Measurements from ENCODE around the gene NXN.
"Not testable (repeated sequence)": the region's sequence is repeated elsewhere in the genome, so short reads cannot be mapped to it uniquely, and the experiment has no call there.

NXN gene

DNA sequence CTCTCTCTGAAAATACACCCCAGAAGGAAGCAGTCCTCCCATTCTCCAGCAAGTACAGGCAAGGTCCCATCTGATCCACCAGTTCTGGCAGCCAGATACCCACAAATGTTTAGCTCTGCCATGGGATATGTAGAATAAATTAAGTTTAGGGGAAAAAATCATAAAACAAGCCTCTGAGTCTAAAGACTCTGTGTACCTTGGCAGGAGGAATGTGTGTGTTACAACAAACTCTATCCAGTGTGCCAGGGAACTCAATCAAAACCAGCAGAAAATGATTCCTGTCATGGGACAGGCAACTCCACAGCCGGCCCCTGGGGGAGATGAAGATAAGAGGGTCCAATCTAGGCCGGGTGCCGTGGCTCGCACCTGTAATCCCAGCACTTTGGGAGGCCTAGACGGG lies 124.0 kb downstream of the NXN start:
- no peak for DNase-seq

DNA sequence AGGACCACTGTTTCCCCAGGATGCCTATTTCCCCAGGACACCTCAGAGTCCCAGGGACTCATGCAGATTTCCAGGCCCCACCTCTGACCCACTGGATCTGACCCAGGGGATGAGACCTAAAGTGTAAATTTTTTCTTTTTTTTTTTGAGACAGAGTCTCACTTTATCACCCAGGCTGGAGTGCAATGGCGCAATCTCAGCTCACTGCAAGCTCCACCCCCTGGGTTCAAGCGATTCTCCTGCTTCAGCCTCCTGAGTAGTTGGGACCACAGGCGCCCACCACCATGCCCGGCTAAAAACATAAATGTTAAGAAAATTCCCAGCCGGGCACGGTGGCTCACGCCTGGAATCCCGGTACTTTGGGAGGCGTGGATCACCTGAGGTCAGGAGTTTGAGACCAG lies 126.7 kb downstream of the NXN start:
- DNase-seq, result not testable (repeated sequence)

DNA sequence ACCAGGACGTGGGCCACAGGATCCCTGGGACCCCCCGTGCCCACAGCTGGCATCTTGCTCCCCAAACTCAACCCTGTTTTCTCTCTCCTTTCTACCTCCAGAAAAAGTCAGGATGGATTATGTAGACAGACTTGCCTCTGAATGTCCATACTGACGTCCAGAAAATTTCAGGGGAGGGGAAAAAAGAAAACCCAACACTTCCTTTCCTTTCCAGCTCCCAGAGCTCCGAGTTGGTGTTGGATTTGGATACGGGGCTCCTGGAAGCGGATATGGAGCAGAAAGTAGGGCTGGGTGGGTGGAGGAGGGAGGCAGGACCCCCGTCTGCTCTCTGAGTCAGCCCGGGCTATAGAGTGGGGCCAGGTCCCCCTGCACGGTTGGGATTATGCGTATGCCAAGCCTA lies 127.2 kb downstream of the NXN start:
- no peak for DNase-seq

DNA sequence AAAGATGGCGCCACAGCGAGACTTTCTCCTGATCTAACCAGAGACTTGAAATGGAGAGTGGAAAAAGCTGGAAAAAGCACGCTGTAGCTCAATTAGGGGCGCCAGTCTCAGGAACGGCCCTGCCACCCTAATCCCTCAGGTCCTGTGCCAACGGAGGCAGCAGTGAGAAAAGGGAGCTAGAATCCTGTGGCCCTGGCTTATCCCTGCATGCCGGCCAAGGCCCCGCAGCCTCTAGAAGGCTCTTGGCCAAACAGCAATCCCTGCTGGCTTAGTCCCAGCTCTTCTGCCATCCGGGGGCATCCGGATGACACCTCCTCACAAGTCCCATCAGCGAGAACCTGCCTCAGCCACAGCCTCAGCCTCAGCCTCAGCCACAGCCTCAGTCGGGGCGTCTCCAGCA lies 127.7 kb downstream of the NXN start:
- no peak for DNase-seq

DNA sequence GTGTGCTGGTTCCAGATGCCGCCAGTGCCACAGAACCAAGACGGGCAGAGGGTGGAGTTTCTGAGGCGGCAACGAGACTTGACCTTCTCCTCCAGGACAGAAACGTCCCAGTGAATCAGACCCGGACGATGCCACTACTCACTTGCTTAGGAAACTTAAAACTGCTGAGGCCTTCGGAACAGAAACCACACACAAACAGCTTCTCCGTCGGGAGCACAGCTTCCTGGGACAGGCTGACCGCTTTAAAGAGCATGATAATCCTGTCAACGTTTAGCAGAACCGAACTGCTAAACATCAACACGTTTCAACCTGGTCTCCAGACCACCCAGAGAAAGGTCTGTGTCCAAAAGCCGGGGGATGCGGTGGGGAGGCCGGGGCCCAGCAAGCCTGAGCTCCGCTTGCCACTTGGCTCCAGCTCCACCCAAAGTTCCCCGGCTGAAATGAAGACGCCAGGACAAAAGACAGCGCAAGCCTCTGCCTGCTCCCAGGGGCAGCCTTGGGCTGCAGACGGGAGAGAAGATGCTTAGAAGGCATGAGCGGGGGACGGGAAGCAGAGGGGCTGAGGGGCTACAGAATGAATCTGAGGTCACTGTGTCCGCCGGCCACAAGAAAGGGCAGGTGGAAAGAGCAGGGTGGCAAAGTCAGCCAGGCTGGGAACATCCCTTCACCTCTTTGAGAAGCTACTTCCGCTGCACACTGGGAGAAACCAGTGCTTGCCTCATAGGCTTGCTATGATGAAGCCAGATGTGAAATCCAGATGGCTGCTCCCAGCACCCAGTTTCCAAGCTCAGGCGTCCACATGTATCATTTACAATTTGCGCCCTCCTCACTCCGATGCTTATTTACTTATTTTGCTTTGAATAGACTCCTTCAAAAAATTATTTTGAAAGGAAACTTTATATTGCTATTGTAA lies 128.5 kb downstream of the NXN start:
- DNase-seq, result no peak

- DNase-seq, result no peak
Observed at GRCh38 chr17:850086-850850, 129.3 kb downstream of the NXN start.

DNA sequence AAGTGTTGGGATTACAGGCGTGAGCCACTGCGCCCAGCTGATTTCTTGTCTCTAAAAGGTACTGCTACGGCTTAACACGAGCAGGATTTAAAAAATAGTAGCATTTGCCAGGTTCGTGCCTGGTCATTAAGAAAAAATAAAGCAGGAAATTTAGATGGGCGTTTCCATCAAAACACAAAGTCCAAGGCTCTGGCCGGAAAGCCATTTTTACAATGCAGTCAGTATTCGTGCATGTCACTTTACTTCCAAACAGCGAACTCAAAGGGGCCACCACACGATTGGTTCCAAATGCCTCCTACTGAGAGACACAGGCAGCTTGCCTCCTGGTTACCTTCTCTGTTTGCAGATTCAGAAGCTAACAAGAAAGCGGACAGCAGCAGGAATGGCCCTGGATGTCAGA lies 131.2 kb downstream of the NXN start:
- no peak for DNase-seq

- DNase-seq, result no peak
Observed at GRCh38 chr17:846901-847843, 132.4 kb downstream of the NXN start.

DNA sequence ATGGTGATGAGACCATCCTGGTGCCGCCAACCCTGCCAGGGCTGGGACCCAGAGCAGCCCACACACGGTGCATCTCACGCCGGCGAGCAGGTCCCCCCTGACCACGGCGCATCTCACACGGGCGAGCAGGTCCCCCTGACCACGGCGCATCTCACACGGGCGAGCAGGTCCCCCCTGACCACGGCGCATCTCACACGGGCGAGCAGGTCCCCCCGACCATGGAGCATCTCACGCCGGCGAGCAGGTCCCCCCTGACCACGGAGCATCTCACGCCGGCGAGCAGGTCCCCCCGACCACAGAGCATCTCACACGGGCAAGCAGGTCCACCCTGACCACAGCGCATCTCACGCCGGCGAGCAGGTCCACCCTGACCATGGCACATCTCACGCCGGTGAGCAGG lies 138.3 kb downstream of the NXN start:
- DNase-seq, result no peak

- no peak for DNase-seq
Observed at GRCh38 chr17:838486-838885, 141.1 kb downstream of the NXN start.

GRCh38 chr17:836151-836550 lies 143.4 kb downstream of the NXN start:
- DNase-seq, result no peak

GRCh38 chr17:835721-836120 lies 143.9 kb downstream of the NXN start:
- DNase-seq, result not testable (repeated sequence)

DNA sequence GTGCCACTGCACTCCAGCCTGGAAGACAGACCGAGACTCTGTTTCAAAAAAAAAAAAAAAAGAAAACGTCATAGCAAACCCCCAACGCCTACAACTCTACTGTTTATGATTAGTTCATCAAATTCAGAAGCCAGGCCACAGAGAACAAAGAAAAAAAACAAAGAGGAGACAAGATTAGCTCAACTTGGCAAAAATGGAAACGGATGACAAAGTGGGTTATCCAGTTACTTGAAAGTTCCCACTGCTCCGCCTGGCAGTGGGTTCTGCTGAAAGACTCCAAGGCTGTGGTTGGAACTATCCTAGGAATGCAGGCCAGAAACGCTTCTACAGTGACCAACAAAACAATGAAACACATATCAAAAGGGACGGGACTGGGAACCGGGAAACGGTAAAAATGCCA lies 144.3 kb downstream of the NXN start:
- no peak for DNase-seq

DNA sequence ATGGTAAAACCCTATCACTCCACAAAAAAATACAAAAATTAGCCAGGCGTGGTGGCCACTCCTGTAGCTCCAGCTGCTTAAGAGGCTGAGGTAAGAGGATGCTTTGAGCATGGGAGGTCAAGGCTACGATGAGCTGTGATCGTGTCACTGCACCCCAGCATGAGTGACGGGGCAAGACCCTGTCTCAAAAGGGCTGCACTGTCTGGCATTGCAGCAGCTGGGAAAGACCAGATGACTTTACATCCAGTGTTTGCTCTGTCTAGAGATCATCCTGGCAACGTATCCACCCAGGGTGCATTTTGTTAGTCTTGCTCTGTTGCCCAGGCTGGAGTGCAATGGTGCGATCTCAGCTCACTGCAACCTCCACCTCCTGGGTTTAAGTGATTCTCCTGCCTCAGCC lies 145.4 kb downstream of the NXN start:
- DNase-seq, result no peak

- DNase-seq, result no peak
Observed at GRCh38 chr17:830950-831349, 148.6 kb downstream of the NXN start.

- no peak for DNase-seq
Observed at GRCh38 chr17:830381-830780, 149.2 kb downstream of the NXN start.

DNA sequence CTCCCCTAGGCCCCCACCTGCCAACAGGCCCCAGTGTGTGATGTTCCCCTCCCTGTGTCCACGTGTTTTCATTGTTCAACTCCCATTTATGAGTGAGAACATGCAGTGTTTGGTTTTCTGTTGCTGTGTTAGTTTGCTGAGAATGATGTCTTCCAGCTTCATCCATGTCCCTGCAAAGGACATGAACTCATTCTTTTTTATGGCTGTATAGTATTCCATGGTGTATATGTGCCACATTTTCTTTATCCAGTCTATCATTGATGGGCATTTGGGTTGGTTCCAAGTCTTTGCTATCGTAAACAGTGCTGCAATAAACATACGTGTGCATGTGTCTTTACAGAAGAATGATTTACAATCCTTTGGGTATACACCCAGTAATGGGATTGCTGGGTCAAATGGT lies 150.0 kb downstream of the NXN start:
- DNase-seq, result not testable (repeated sequence)

DNA sequence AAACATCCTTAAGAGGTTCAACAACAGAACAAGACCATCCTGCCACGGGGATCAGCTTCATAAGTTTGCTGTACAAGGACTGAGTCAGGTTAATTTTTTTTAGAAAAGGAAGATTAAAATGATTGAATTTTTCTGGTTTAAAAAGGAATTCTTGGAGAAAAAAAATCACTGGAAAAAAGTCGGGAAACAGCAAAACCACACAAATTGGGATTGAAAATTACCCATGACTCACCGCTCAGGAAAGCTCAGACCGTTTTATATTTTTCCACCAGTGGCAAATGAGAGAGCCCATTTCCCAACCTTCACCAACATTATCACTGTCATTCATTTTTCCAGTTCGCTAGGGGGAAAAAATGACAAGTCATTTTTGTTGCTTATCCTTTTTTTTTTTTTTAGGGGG lies 150.8 kb downstream of the NXN start:
- no peak for DNase-seq

DNA sequence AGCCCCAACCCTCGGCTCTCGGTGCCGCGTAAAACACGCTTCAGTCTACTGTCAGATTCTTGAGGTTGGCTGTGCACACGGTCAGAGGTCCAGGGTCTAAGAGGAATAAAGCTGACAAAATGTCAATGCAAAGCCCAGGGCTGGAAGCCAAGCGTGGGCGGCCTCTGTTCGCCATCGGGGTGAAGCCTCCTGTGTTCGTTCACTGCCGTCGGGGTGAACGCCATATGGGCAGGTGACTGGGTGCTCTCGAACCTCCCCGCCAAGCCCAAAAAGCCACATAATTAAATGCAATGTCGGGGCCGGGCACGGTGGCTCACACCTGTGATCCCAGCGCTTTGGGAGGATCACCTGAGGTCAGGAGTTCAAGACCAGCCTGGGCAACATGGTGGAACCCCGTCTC lies 152.8 kb downstream of the NXN start:
- DNase-seq, result no peak

DNA sequence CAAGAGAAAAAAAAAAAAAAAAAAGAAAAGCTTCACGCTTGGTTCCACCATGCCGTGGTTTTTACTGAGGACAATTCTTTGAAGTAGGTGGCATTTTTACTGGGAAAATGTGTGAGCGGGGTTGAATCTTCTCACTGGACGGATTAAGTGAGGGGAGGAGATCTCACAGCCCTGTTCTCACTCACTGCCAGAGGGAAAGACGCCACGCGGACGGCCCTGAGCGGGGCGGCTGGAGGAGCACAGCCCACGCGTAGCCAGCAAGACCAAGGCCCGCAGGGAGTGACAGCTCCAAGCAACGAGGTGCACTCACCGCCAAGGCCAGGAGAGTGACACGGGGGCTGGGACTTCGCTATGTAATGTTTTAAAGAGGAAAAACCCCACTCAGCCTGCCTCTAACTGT lies 154.4 kb downstream of the NXN start:
- DNase-seq, result no peak

DNA sequence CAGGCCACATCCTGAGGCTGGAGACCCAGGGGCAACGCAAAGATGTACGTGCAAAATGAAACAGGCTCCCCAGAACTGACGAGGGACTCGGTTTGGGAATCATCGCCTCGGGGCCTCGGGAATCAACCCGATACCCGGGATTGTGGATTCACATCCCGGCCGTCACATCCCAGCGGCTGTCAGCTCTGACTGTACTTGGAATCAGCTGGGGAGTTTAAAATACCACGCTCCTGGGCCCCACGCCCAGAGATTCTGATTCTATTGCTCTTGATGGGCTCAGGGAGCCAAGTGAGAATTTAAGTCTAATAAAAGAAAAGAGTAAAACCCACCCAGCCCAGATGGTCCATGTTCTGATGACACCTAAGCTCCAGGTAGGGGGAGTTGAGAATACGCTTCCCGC lies 155.2 kb downstream of the NXN start:
- DNase-seq, result no peak

- no peak for DNase-seq
Observed at GRCh38 chr17:823501-823902, 156.1 kb downstream of the NXN start.

DNA sequence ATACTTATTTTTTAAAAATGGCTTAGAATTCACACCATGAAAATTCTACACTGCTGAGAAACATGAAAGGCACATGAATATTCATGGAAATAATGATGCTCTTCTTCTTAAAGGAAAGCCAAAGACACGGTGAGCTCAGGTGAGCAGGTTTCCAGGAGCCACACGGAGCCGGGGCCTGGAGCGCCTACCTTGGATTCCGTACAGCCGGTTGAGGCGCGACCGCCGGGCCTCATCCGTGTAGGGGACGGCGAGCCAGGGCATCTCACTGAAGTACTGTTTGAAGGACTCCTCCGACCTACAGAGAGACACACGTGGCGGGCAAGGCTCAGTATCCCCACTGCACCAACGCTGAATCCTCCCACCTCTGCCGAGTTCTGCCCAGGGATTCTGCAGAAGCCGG lies 160.3 kb downstream of the NXN start:
- DNase-seq, result no peak

Data from COR-L47 (cell line).